ENCODE results near the gene TMEM240. TPM values are rescaled to one million over a fixed set of nuclear protein-coding genes. Genes with fewer than 3 reads are reported as not detected.
"Not testable (repeated sequence)": the region's sequence is repeated elsewhere in the genome, so short reads cannot be mapped to it uniquely, and the experiment has no call there.

Gene TMEM240
- total and polyA plus RNA-seq, 2 of the 8 experiments (the other 6 are each of a cell fraction or from before 2014, with no cell fraction given): 3.6 to 5.7 TPM

- WGBS, 2 experiments (ENCODE audit: extremely low coverage in 1 of 2, insufficient coverage in 1 of 2, insufficient read length in 1 of 2, insufficient replicate concordance in 2 of 2, low coverage in 1 of 2, low lambda C conversion rate in 2 of 2, missing lambda C conversion rate in 1 of 2): 93% methylated on average over 24 of the region's 46 CpGs; no CpG with 5 or more reads in 1 of the 2 experiments
- CTCF ChIA-PET (ENCODE audit: partially characterized antibody): interaction anchor here (0.6 kb wide), 1 partner anchor 700 kb away, joined by 3 read pairs; no protein-coding TSS in a partner anchor
These were observed 55.3 kb downstream of the TMEM240 start for GRCh38 chr1:1484976-1485750.

More at GRCh38 chr1:1484976-1485750, 55.3 kb downstream of the TMEM240 start:
- FAIRE-seq; H3K79me2 ChIP-seq (ENCODE audit: control insufficient read depth in 1 of 2, insufficient read depth in 2 of 2, low read length in 2 of 2); H3K9me3 ChIP-seq (ENCODE audit: insufficient read depth in 2 of 2, low read depth in 1 of 2, low read length in 1 of 2); H3K56ac ChIP-seq (replicated peaks; ENCODE audit: insufficient read length, low read depth, low read length); H2BK120ac ChIP-seq (replicated peaks; ENCODE audit: low read depth, low read length); H3K4me1 ChIP-seq (replicated peaks in 1 of 4; ENCODE audit: control insufficient read depth in 3 of 4, insufficient read depth in 4 of 4, low read length in 3 of 4); H3K79me1 ChIP-seq (ENCODE audit: low read depth, low read length); H3K23ac ChIP-seq (ENCODE audit: insufficient read length); H2BK12ac ChIP-seq (ENCODE audit: low read depth, low read length); H3K4me2 ChIP-seq (ENCODE audit: insufficient read depth in 1 of 2, low read depth in 2 of 2, low read length in 2 of 2); H3K14ac ChIP-seq (ENCODE audit: insufficient read length); H3K23me2 ChIP-seq (ENCODE audit: low read depth, low read length); POLR2A ChIA-PET (ENCODE audit: partially characterized antibody); H3K27me3 ChIP-seq (replicated peaks in 1 of 4; ENCODE audit: control insufficient read depth in 3 of 4, extremely low read depth in 1 of 4, insufficient read depth in 3 of 4, low read length in 3 of 4); H2AFZ ChIP-seq (ENCODE audit: low read length); H4K20me1 ChIP-seq (replicated peaks in 1 of 2; ENCODE audit: control insufficient read depth in 1 of 2, insufficient read depth in 2 of 2, low read length in 2 of 2); H4K8ac ChIP-seq (ENCODE audit: extremely low read depth, insufficient read depth, low read length); H4K5ac ChIP-seq (ENCODE audit: insufficient read length, low read depth, low read length); DNase-seq (ENCODE audit: low read depth in 1 of 2, low spot score in 2 of 2); H3K18ac ChIP-seq (ENCODE audit: extremely low read depth, low read length); H3K4me3 ChIP-seq (ENCODE audit: extremely low read depth in 1 of 4, insufficient read depth in 2 of 4, low read depth in 3 of 4, low read length in 4 of 4); H3K4ac ChIP-seq (replicated peaks; ENCODE audit: insufficient read length, low read depth, low read length); H2BK5ac ChIP-seq (ENCODE audit: low read depth, low read length); H2BK20ac ChIP-seq (ENCODE audit: low read length); H2BK15ac ChIP-seq (ENCODE audit: low read length); H3K27ac ChIP-seq (ENCODE audit: low read depth, low read length); H3K9ac ChIP-seq (replicated peaks in 1 of 4; ENCODE audit: extremely low read depth in 1 of 4, low read depth in 3 of 4, low read length in 3 of 4); H2AK5ac ChIP-seq (ENCODE audit: low read depth, low read length); H4K91ac ChIP-seq (replicated peaks; ENCODE audit: insufficient read length, low read length): not testable (repeated sequence)
- H3K36me3 ChIP-seq (ENCODE audit: control insufficient read depth in 2 of 4, insufficient read depth in 4 of 4, low read length in 3 of 4): peaks cover 5 to 60% (median 32%) of the 10 kb centered on the region in 4 experiments

Other genes with a start within 250 kb of the TMEM240 start
- 26.5 and 28.3 TPM in 2 replicates for gene ACAP3, start 232.7 kb downstream of the TMEM240 start, total RNA-seq (2021; fragmentation: NEBNext Ultra II Directional; extraction: Animal tissue kit (Norgen Biotek cat#: 25700))
- 14.8 and 30.0 TPM in 2 replicates for gene ACAP3, start 232.7 kb downstream of the TMEM240 start, polyA plus RNA-seq (2011; rRNA removed)
- gene PUSL1, start 232.0 kb downstream of the TMEM240 start, total RNA-seq (2021; fragmentation: NEBNext Ultra II Directional; extraction: Animal tissue kit (Norgen Biotek cat#: 25700)): 38.8 and 40.1 TPM in 2 replicates
- 87.4 and 108 TPM in 2 replicates for gene PUSL1, start 232.0 kb downstream of the TMEM240 start, polyA plus RNA-seq (2011; rRNA removed)
- 113 and 116 TPM in 2 replicates for gene INTS11, start 216.0 kb downstream of the TMEM240 start, total RNA-seq (2021; fragmentation: NEBNext Ultra II Directional; extraction: Animal tissue kit (Norgen Biotek cat#: 25700))
- gene INTS11, start 216.0 kb downstream of the TMEM240 start, polyA plus RNA-seq (2011; rRNA removed): 243 and 324 TPM in 2 replicates
- 10.6 and 13.3 TPM in 2 replicates for gene CPTP, start 215.8 kb downstream of the TMEM240 start, total RNA-seq (2021; fragmentation: NEBNext Ultra II Directional; extraction: Animal tissue kit (Norgen Biotek cat#: 25700))
- gene CPTP, start 215.8 kb downstream of the TMEM240 start, polyA plus RNA-seq (2011; rRNA removed): 8.1 and 13.4 TPM in 2 replicates
- gene TAS1R3, start 209.3 kb downstream of the TMEM240 start, total RNA-seq (2021; fragmentation: NEBNext Ultra II Directional; extraction: Animal tissue kit (Norgen Biotek cat#: 25700)): 0.11 and 0.19 TPM in 2 replicates
- 0.03 and 0.16 TPM in 2 replicates for gene TAS1R3, start 209.3 kb downstream of the TMEM240 start, polyA plus RNA-seq (2011; rRNA removed)
- 56.0 and 58.9 TPM in 2 replicates for gene DVL1, start 191.2 kb downstream of the TMEM240 start, total RNA-seq (2021; fragmentation: NEBNext Ultra II Directional; extraction: Animal tissue kit (Norgen Biotek cat#: 25700))
- gene DVL1, start 191.2 kb downstream of the TMEM240 start, polyA plus RNA-seq (2011; rRNA removed): 39.4 and 59.8 TPM in 2 replicates
- gene MXRA8, start 182.1 kb downstream of the TMEM240 start, total RNA-seq (2021; fragmentation: NEBNext Ultra II Directional; extraction: Animal tissue kit (Norgen Biotek cat#: 25700)): 10.0 and 10.5 TPM in 2 replicates
- 17.2 and 35.4 TPM in 2 replicates for gene MXRA8, start 182.1 kb downstream of the TMEM240 start, polyA plus RNA-seq (2011; rRNA removed)
- 194 TPM in 2 replicates for gene AURKAIP1, start 165.4 kb downstream of the TMEM240 start, total RNA-seq (2021; fragmentation: NEBNext Ultra II Directional; extraction: Animal tissue kit (Norgen Biotek cat#: 25700))
- gene AURKAIP1, start 165.4 kb downstream of the TMEM240 start, polyA plus RNA-seq (2011; rRNA removed): 87.8 and 138 TPM in 2 replicates
- gene CCNL2, start 141.3 kb downstream of the TMEM240 start, total RNA-seq (2021; fragmentation: NEBNext Ultra II Directional; extraction: Animal tissue kit (Norgen Biotek cat#: 25700)): 120 TPM in 2 replicates
- gene CCNL2, start 141.3 kb downstream of the TMEM240 start, polyA plus RNA-seq (2011; rRNA removed): 79.8 and 121 TPM in 2 replicates
- 126 and 130 TPM in 2 replicates for gene MRPL20, start 133.3 kb downstream of the TMEM240 start, total RNA-seq (2021; fragmentation: NEBNext Ultra II Directional; extraction: Animal tissue kit (Norgen Biotek cat#: 25700))
- gene MRPL20, start 133.3 kb downstream of the TMEM240 start, polyA plus RNA-seq (2011; rRNA removed): 138 and 151 TPM in 2 replicates
- 1.8 and 2.2 TPM in 2 replicates for gene ANKRD65, start 119.3 kb downstream of the TMEM240 start, total RNA-seq (2021; fragmentation: NEBNext Ultra II Directional; extraction: Animal tissue kit (Norgen Biotek cat#: 25700))
- gene ANKRD65, start 119.3 kb downstream of the TMEM240 start, polyA plus RNA-seq (2011; rRNA removed): 1.7 and 2.0 TPM in 2 replicates
- 36.6 and 42.0 TPM in 2 replicates for gene VWA1, start 104.9 kb downstream of the TMEM240 start, total RNA-seq (2021; fragmentation: NEBNext Ultra II Directional; extraction: Animal tissue kit (Norgen Biotek cat#: 25700))
- 16.0 and 19.5 TPM in 2 replicates for gene VWA1, start 104.9 kb downstream of the TMEM240 start, polyA plus RNA-seq (2011; rRNA removed)
- 1.3 and 2.0 TPM in 2 replicates for gene ATAD3C, start 90.9 kb downstream of the TMEM240 start, total RNA-seq (2021; fragmentation: NEBNext Ultra II Directional; extraction: Animal tissue kit (Norgen Biotek cat#: 25700))
- 2.7 and 2.8 TPM in 2 replicates for gene ATAD3C, start 90.9 kb downstream of the TMEM240 start, polyA plus RNA-seq (2011; rRNA removed)
- gene ATAD3B, start 68.9 kb downstream of the TMEM240 start, total RNA-seq (2021; fragmentation: NEBNext Ultra II Directional; extraction: Animal tissue kit (Norgen Biotek cat#: 25700)): 63.0 and 64.4 TPM in 2 replicates
- 31.3 and 43.9 TPM in 2 replicates for gene ATAD3B, start 68.9 kb downstream of the TMEM240 start, polyA plus RNA-seq (2011; rRNA removed)
- 63.7 and 64.7 TPM in 2 replicates for gene ATAD3A, start 28.5 kb downstream of the TMEM240 start, total RNA-seq (2021; fragmentation: NEBNext Ultra II Directional; extraction: Animal tissue kit (Norgen Biotek cat#: 25700))
- gene ATAD3A, start 28.5 kb downstream of the TMEM240 start, polyA plus RNA-seq (2011; rRNA removed): 28.3 and 46.7 TPM in 2 replicates
- gene SSU72, start 34.2 kb upstream of the TMEM240 start, total RNA-seq (2021; fragmentation: NEBNext Ultra II Directional; extraction: Animal tissue kit (Norgen Biotek cat#: 25700)): 165 and 170 TPM in 2 replicates
- gene SSU72, start 34.2 kb upstream of the TMEM240 start, polyA plus RNA-seq (2011; rRNA removed): 110 and 116 TPM in 2 replicates
- gene FNDC10, start 59.5 kb upstream of the TMEM240 start, total RNA-seq (2021; fragmentation: NEBNext Ultra II Directional; extraction: Animal tissue kit (Norgen Biotek cat#: 25700)): 18.3 and 19.0 TPM in 2 replicates
- gene FNDC10, start 59.5 kb upstream of the TMEM240 start, polyA plus RNA-seq (2011; rRNA removed): 21.8 and 40.0 TPM in 2 replicates
- 56.5 and 60.0 TPM in 2 replicates for gene MIB2, start 74.9 kb upstream of the TMEM240 start, total RNA-seq (2021; fragmentation: NEBNext Ultra II Directional; extraction: Animal tissue kit (Norgen Biotek cat#: 25700))
- gene MIB2, start 74.9 kb upstream of the TMEM240 start, polyA plus RNA-seq (2011; rRNA removed): 32.5 and 71.1 TPM in 2 replicates
- 14.6 and 19.1 TPM in 2 replicates for gene MMP23B, start 91.5 kb upstream of the TMEM240 start, total RNA-seq (2021; fragmentation: NEBNext Ultra II Directional; extraction: Animal tissue kit (Norgen Biotek cat#: 25700))
- 9.2 and 20.8 TPM in 2 replicates for gene MMP23B, start 91.5 kb upstream of the TMEM240 start, polyA plus RNA-seq (2011; rRNA removed)
- 31.3 and 31.9 TPM in 2 replicates for gene CDK11B, start 118.4 kb upstream of the TMEM240 start, total RNA-seq (2021; fragmentation: NEBNext Ultra II Directional; extraction: Animal tissue kit (Norgen Biotek cat#: 25700))
- gene CDK11B, start 118.4 kb upstream of the TMEM240 start, polyA plus RNA-seq (2011; rRNA removed): 11.1 and 21.8 TPM in 2 replicates
- 46.3 and 46.7 TPM in 2 replicates for gene SLC35E2B, start 152.2 kb upstream of the TMEM240 start, total RNA-seq (2021; fragmentation: NEBNext Ultra II Directional; extraction: Animal tissue kit (Norgen Biotek cat#: 25700))
- 25.9 and 40.7 TPM in 2 replicates for gene SLC35E2B, start 152.2 kb upstream of the TMEM240 start, polyA plus RNA-seq (2011; rRNA removed)
- gene CDK11A, start 183.7 kb upstream of the TMEM240 start, total RNA-seq (2021; fragmentation: NEBNext Ultra II Directional; extraction: Animal tissue kit (Norgen Biotek cat#: 25700)): 45.6 and 45.7 TPM in 2 replicates
- 15.0 and 38.8 TPM in 2 replicates for gene CDK11A, start 183.7 kb upstream of the TMEM240 start, polyA plus RNA-seq (2011; rRNA removed)
- 80.1 and 89.7 TPM in 2 replicates for gene NADK, start 237.8 kb upstream of the TMEM240 start, total RNA-seq (2021; fragmentation: NEBNext Ultra II Directional; extraction: Animal tissue kit (Norgen Biotek cat#: 25700))
- gene NADK, start 237.8 kb upstream of the TMEM240 start, polyA plus RNA-seq (2011; rRNA removed): 78.0 and 105 TPM in 2 replicates